ENCODE results near the gene CD2BP2.

CD2BP2 gene

DNA sequence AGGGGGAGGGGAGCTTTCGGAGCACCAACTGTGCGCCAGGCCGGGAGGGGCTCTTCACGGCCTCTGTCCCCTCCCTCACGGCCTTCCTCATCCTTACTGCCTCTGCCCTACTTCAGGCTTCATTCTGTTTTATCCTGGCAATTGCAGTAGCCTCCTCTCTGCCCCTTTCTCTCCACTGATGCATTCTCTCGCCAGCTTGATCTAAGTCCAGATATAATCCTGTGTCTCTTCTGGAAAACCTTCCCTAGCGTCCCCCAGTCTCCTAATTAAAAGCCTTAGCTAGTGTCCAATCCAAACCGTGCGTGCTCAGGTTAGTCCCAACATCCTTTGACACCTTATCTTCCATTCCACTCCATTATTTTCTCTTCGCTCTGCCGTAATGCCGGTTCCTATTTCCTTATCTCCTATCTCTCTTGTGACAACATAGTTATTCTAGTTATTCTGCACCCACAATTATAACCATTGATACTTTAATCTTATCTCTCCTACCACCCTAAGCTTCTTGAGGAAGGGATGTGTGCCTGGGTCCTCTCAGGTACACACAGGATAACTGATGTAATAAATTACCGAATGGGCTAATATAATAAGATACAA, 41.0 kb upstream of the CD2BP2 start:
- peak overlapping the region; percentile 82 for H3K4me3 ChIP-seq (ENCODE audit: low read length)
- no peak for TF ChIP-seq CTCF (conservative IDR thresholded peaks at IDR 0.05; ENCODE audit: low read length)
- DNase-seq (ENCODE audit: low read depth) = no peak

DNA sequence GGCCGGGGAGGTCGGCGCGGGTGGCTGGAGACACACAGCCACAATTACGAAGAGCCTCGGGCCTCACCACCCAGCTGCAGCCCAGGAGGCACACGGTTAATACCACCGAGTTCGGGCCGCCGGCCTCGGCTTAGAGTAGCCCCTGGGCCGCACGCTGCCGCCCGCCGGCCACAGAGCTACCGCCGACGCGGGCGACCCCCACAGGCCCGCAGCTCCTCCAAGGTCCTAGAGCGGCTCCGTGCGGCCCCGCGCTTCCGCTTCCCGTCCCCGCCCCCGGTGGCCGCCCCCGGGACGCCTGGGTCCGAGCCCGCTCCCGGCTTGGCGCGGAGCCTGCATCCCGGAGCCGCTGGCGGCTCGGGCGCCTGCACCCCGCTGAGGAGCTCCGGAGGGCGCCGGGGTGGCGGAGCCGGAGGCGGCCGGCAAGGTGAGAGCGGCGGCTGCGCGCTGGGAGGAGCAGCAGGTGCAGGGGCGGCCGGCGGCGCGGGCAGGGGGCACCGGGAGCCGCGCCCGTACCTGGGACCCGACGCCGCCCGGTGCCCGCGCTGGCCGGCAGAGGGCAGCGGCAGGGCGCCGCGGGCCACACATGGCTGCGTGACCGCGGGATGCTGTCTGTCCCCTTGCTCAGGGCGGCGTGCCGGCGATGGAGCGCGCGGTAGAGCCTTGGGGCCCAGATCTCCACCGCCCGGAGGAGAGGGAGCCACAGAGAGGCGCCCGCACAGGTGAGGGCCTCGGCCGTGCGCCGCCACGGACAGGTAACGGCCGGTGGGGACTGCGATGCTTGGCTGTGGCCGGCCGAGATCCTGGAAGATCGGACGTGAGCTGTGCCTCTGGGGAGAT, 40.3 kb upstream of the CD2BP2 start, which contains the start of gene ZNF48:
ZNF48 (plus strand) TSS at position 266 of the 837 bp plus-strand sequence; CDS start at position 641, 375 bp downstream.
- peak; percentile 8; the same call in 1 of the 2 replicates for TF ChIP-seq CTCF (conservative IDR thresholded peaks at IDR 0.05; ENCODE audit: low read length)
- DNase-seq (ENCODE audit: low read depth) = peak; percentile 93
- H3K4me3 ChIP-seq (ENCODE audit: low read length) = peak within 1 kb of the TSS; percentile 82

- DNase-seq (ENCODE audit: low read depth) = no peak
- H3K4me3 ChIP-seq (ENCODE audit: low read length) = peak overlapping the region; percentile 82
- TF ChIP-seq CTCF (conservative IDR thresholded peaks at IDR 0.05; ENCODE audit: low read length) = no peak
Observed at GRCh38 chr16:30394592-30395154, 39.6 kb upstream of the CD2BP2 start.

DNA sequence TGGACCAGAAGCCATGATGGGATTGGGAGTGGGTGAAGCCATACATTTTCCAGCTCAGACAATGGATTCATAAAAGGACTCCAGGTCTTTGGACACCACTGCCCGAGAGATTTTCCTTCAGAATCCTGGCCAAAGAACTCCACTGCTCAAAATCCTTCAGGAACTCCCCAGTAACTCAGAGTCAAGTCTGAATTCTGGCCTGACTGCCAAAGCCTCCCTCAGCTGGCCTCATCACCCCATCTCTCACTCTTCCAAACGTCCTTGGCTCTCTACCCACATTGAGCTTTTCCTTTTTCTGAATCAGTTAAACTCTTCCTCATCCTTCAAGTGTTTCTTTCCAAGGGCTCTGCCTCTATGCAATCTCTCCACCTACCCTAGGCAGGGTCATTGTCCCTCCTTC, 28.4 kb upstream of the CD2BP2 start:
- no peak overlapping the region for H3K4me3 ChIP-seq (ENCODE audit: low read length)
- no peak for TF ChIP-seq CTCF (conservative IDR thresholded peaks at IDR 0.05; ENCODE audit: low read length)
- no peak for DNase-seq (ENCODE audit: low read depth)

- no peak for DNase-seq (ENCODE audit: low read depth)
- TF ChIP-seq CTCF (conservative IDR thresholded peaks at IDR 0.05; ENCODE audit: low read length) = no peak
- H3K4me3 ChIP-seq (ENCODE audit: low read length) = no peak within 1 kb of the TSS
Observed at GRCh38 chr16:30382111-30382881, 27.2 kb upstream of the CD2BP2 start, which contains the start of gene SEPTIN1. TSS of gene SEPTIN1 (minus strand) at chr16:30382561. CDS start at chr16:30382542, 19 bp downstream.

GRCh38 chr16:30381291-30382041, 26.4 kb upstream of the CD2BP2 start:
- no peak for TF ChIP-seq CTCF (conservative IDR thresholded peaks at IDR 0.05; ENCODE audit: low read length)
- no peak overlapping the region for H3K4me3 ChIP-seq (ENCODE audit: low read length)
- no peak for DNase-seq (ENCODE audit: low read depth)

Measured in AG10803 (cell line).